HG03159 (cell line): Measurements from ENCODE around the gene MSI2.

ENCODE experiments used
- ATAC-seq: cut with Tn5 transposase; IDR thresholded peaks from one replicate; pipeline ENCODE4 v1.9.1; 2021; ENCODE audit warnings: mild to moderate bottlenecking, moderate library complexity; ENCODE audit not compliant: unreplicated experiment

Gene MSI2

GRCh38 chr17:57387575-57387974 lies 131.3 kb downstream of the MSI2 start:
- ATAC-seq: no peak

GRCh38 chr17:57388131-57388725 lies 131.9 kb downstream of the MSI2 start:
- no peak for ATAC-seq

GRCh38 chr17:57389473-57389872 lies 133.2 kb downstream of the MSI2 start:
- ATAC-seq: no peak

GRCh38 chr17:57391076-57391825 lies 134.9 kb downstream of the MSI2 start:
- no peak for ATAC-seq

GRCh38 chr17:57391857-57392471 lies 135.6 kb downstream of the MSI2 start:
- no peak for ATAC-seq

- no peak for ATAC-seq
Observed at GRCh38 chr17:57393368-57393767, 137.0 kb downstream of the MSI2 start.

- no peak for ATAC-seq
Observed at GRCh38 chr17:57394375-57394774, 138.1 kb downstream of the MSI2 start.

GRCh38 chr17:57395721-57396321 lies 139.5 kb downstream of the MSI2 start:
- no peak for ATAC-seq

GRCh38 chr17:57396511-57396921 lies 140.2 kb downstream of the MSI2 start:
- no peak for ATAC-seq

- no peak for ATAC-seq
Observed at GRCh38 chr17:57397402-57397801, 141.1 kb downstream of the MSI2 start.

- no peak for ATAC-seq
Observed at GRCh38 chr17:57399690-57400089, 143.4 kb downstream of the MSI2 start.

GRCh38 chr17:57400648-57401047 lies 144.3 kb downstream of the MSI2 start:
- no peak for ATAC-seq

GRCh38 chr17:57401556-57402488 lies 145.5 kb downstream of the MSI2 start:
- no peak for ATAC-seq

GRCh38 chr17:57402681-57403180 lies 146.4 kb downstream of the MSI2 start:
- ATAC-seq: no peak

- no peak for ATAC-seq
Observed at GRCh38 chr17:57403236-57403635, 146.9 kb downstream of the MSI2 start.

GRCh38 chr17:57404073-57404472 lies 147.8 kb downstream of the MSI2 start:
- no peak for ATAC-seq

GRCh38 chr17:57404795-57405490 lies 148.6 kb downstream of the MSI2 start:
- no peak for ATAC-seq

- ATAC-seq: no peak
Observed at GRCh38 chr17:57405491-57406072, 149.3 kb downstream of the MSI2 start.

- ATAC-seq: no peak
Observed at GRCh38 chr17:57406131-57406980, 150.0 kb downstream of the MSI2 start.
